SJCRH30 (cell line): ENCODE measurements around the gene GDA. TPM values are rescaled to one million over a fixed set of nuclear protein-coding genes. Genes with fewer than 3 reads are reported as not detected.
"Not testable (repeated sequence)": the region's sequence is repeated elsewhere in the genome, so short reads cannot be mapped to it uniquely, and the experiment has no call there.

Experiments
- DNase-seq, 2 experiments: peaks; one replicate each; pipeline ENCODE4 v3.0.0-alpha.2; 2015 to 2020
- H3K27ac ChIP-seq: fragments of 250-450 bp; sonication (Bioruptor Pico); 2 replicates; pipeline ENCODE4 v1.5.1; 2020; ENCODE audit warnings: mild to moderate bottlenecking, moderate library complexity
- H3K27me3 ChIP-seq: fragments of 250-450 bp; sonication (Bioruptor Pico); 2 replicates; pipeline ENCODE4 v1.5.1; 2020; ENCODE audit warnings: mild to moderate bottlenecking, moderate library complexity
- H3K36me3 ChIP-seq: fragments of 250-450 bp; sonication (Bioruptor Pico); 2 replicates; pipeline ENCODE4 v1.5.1; 2020; ENCODE audit warnings: mild to moderate bottlenecking, moderate library complexity
- H3K4me1 ChIP-seq: fragments of 250-450 bp; sonication (Bioruptor Pico); 2 replicates; pipeline ENCODE4 v1.5.1; 2020; ENCODE audit warnings: mild to moderate bottlenecking, moderate library complexity
- H3K4me3 ChIP-seq: fragments of 250-450 bp; sonication (Bioruptor Pico); 2 replicates; pipeline ENCODE4 v1.5.1; 2020; ENCODE audit warnings: mild to moderate bottlenecking, moderate library complexity
- H3K9me3 ChIP-seq: fragments of 250-450 bp; sonication (Bioruptor Pico); replicated peaks from 2 replicates; pipeline ENCODE4 v1.5.1; 2020; ENCODE audit warnings: mild to moderate bottlenecking, moderate library complexity
- total RNA-seq: library from RNA; depleted of rRNA; stranded (reverse); fragments of >200 nt; shearing (Covaris generic); gene quantifications from 2 replicates; pipeline ENCODE4 v1.2.3, GENCODE V29; 2014

GDA gene
- total RNA-seq, 1 experiment from 2014 or later, result not detected

- Histone ChIP-seq H3K27me3 (0 out of 2 replicates have a peak, but pooled peaks cover 4% of the 10 kb centered on the region), H3K9me3 (no peaks in the 10 kb centered on the region), H3K4me1 (no peaks in the 10 kb centered on the region), H3K27ac (no peak overlapping the region), H3K36me3 (no peaks in the 10 kb centered on the region), H3K4me3 (no peak overlapping the region)
- no peak for DNase-seq
These were observed 112.8 kb downstream of the GDA start for GRCh38 chr9:72262063-72262462.

- DNase-seq, result no peak
- Histone ChIP-seq H3K27me3 (peaks cover 7% of the 10 kb centered on the region; the same call in 1 of the 2 replicates), H3K36me3 (no peaks in the 10 kb centered on the region)
These were observed 114.3 kb downstream of the GDA start for GRCh38 chr9:72263572-72263971.

GRCh38 chr9:72268961-72269360 is 119.7 kb downstream of the GDA start:
- no peak for DNase-seq
- no peaks in the 10 kb centered on the region for H3K9me3 ChIP-seq
- H3K27me3 ChIP-seq, result peaks cover 3% of the 10 kb centered on the region; the same call in 1 of the 2 replicates
- H3K4me1 ChIP-seq, result no peaks in the 10 kb centered on the region
- H3K27ac ChIP-seq, result no peak overlapping the region
- H3K36me3 ChIP-seq, result no peaks in the 10 kb centered on the region
- H3K4me3 ChIP-seq, result no peak overlapping the region

More at GRCh38 chr9:72263572-72263971, 114.3 kb downstream of the GDA start:
- Histone ChIP-seq H3K4me1 (no peaks in the 10 kb centered on the region), H3K27ac (no peak overlapping the region), H3K4me3 (no peak overlapping the region), H3K9me3 (no peaks in the 10 kb centered on the region)

GRCh38 chr9:72270359-72270758 is 121.1 kb downstream of the GDA start:
- not testable (repeated sequence) for H3K4me1 ChIP-seq, H3K27ac ChIP-seq, DNase-seq, H3K36me3 ChIP-seq, H3K9me3 ChIP-seq, H3K4me3 ChIP-seq, H3K27me3 ChIP-seq

GRCh38 chr9:72271613-72272478 is 122.6 kb downstream of the GDA start:
- no peaks in the 10 kb centered on the region for H3K36me3 ChIP-seq
- peak; percentile 42 to 79 for DNase-seq
- no peak overlapping the region for H3K27ac ChIP-seq
- H3K4me3 ChIP-seq, result no peak overlapping the region
- no peaks in the 10 kb centered on the region for H3K9me3 ChIP-seq
- peaks cover 3% of the 10 kb centered on the region; the same call in 1 of the 2 replicates for H3K27me3 ChIP-seq
- H3K4me1 ChIP-seq, result no peaks in the 10 kb centered on the region

GRCh38 chr9:72274441-72274840 is 125.2 kb downstream of the GDA start:
- H3K9me3 ChIP-seq, result no peaks in the 10 kb centered on the region
- H3K4me3 ChIP-seq, result no peak overlapping the region
- H3K4me1 ChIP-seq, result no peaks in the 10 kb centered on the region
- H3K27me3 ChIP-seq, result no peaks in the 10 kb centered on the region
- H3K36me3 ChIP-seq, result no peaks in the 10 kb centered on the region
- H3K27ac ChIP-seq, result no peak overlapping the region
- no peak for DNase-seq

- H3K9me3 ChIP-seq, result no peaks in the 10 kb centered on the region
- DNase-seq, result no peak
- H3K4me1 ChIP-seq, result no peaks in the 10 kb centered on the region
- no peak overlapping the region for H3K27ac ChIP-seq
- H3K36me3 ChIP-seq, result no peaks in the 10 kb centered on the region
- no peaks in the 10 kb centered on the region for H3K27me3 ChIP-seq
- no peak overlapping the region for H3K4me3 ChIP-seq
These were observed 125.7 kb downstream of the GDA start for GRCh38 chr9:72274916-72275315.

GRCh38 chr9:72276429-72276828 is 127.2 kb downstream of the GDA start:
- no peaks in the 10 kb centered on the region for H3K36me3 ChIP-seq
- H3K4me1 ChIP-seq, result no peaks in the 10 kb centered on the region
- no peaks in the 10 kb centered on the region for H3K27me3 ChIP-seq
- H3K4me3 ChIP-seq, result no peak overlapping the region
- no peak for DNase-seq
- H3K27ac ChIP-seq, result no peak overlapping the region
- no peaks in the 10 kb centered on the region for H3K9me3 ChIP-seq

GRCh38 chr9:72278959-72279358 is 129.7 kb downstream of the GDA start:
- H3K27me3 ChIP-seq, result no peaks in the 10 kb centered on the region
- H3K27ac ChIP-seq, result no peak overlapping the region
- H3K4me1 ChIP-seq, result no peaks in the 10 kb centered on the region
- H3K4me3 ChIP-seq, result no peak overlapping the region
- no peaks in the 10 kb centered on the region for H3K9me3 ChIP-seq
- no peak for DNase-seq
- no peaks in the 10 kb centered on the region for H3K36me3 ChIP-seq

GRCh38 chr9:72280913-72281500 is 131.8 kb downstream of the GDA start:
- no peaks in the 10 kb centered on the region for H3K9me3 ChIP-seq
- H3K27ac ChIP-seq, result no peak overlapping the region
- no peak overlapping the region for H3K4me3 ChIP-seq
- H3K4me1 ChIP-seq, result no peaks in the 10 kb centered on the region
- H3K27me3 ChIP-seq, result no peaks in the 10 kb centered on the region
- H3K36me3 ChIP-seq, result no peaks in the 10 kb centered on the region
- DNase-seq, result peak; percentile 54 to 81

GRCh38 chr9:72289401-72289800 is 140.2 kb downstream of the GDA start:
- no peak for DNase-seq
- Histone ChIP-seq H3K4me3 (no peak overlapping the region), H3K9me3 (no peaks in the 10 kb centered on the region), H3K27ac (no peak overlapping the region), H3K27me3 (no peaks in the 10 kb centered on the region), H3K4me1 (no peaks in the 10 kb centered on the region), H3K36me3 (no peaks in the 10 kb centered on the region)

- Histone ChIP-seq H3K27ac (no peak overlapping the region), H3K36me3 (no peaks in the 10 kb centered on the region), H3K4me3 (no peak overlapping the region), H3K4me1 (no peaks in the 10 kb centered on the region), H3K27me3 (no peaks in the 10 kb centered on the region), H3K9me3 (no peaks in the 10 kb centered on the region)
- DNase-seq, result no peak
These were observed 141.1 kb downstream of the GDA start for GRCh38 chr9:72290311-72290710.

- not testable (repeated sequence) for H3K4me3 ChIP-seq, DNase-seq, H3K27me3 ChIP-seq
These were observed 142.3 kb downstream of the GDA start for GRCh38 chr9:72291576-72291975.

GRCh38 chr9:72292256-72292682 is 143.0 kb downstream of the GDA start:
- H3K27ac ChIP-seq, result no peak overlapping the region
- no peak overlapping the region for H3K4me3 ChIP-seq
- no peaks in the 10 kb centered on the region for H3K27me3 ChIP-seq
- DNase-seq, result peak in 1 of 2 experiments; percentile 61
- no peaks in the 10 kb centered on the region for H3K4me1 ChIP-seq
- no peaks in the 10 kb centered on the region for H3K9me3 ChIP-seq
- no peaks in the 10 kb centered on the region for H3K36me3 ChIP-seq

More at GRCh38 chr9:72291576-72291975, 142.3 kb downstream of the GDA start:
- not testable (repeated sequence) for H3K9me3 ChIP-seq, H3K4me1 ChIP-seq, H3K27ac ChIP-seq, H3K36me3 ChIP-seq

- Histone ChIP-seq H3K4me1 (no peaks in the 10 kb centered on the region), H3K27ac (no peak overlapping the region), H3K27me3 (no peaks in the 10 kb centered on the region), H3K9me3 (no peaks in the 10 kb centered on the region), H3K4me3 (no peak overlapping the region), H3K36me3 (no peaks in the 10 kb centered on the region)
- peak; percentile 33 to 72 for DNase-seq
These were observed 143.8 kb downstream of the GDA start for GRCh38 chr9:72292874-72293607.
